Uterus (tissue), 2 donors: Measurements from ENCODE around the gene HEPN1.

ENCODE experiments used
- POLR2A ChIP-seq, 2 donors: fragments of 450-650 bp; IDR thresholded peaks; one replicate each; pipeline ENCODE4 v1.6.1; 2016; ENCODE audit warnings: antibody characterized with exemption in 2 of 2, mild to moderate bottlenecking in 1 of 2, moderate library complexity in 1 of 2
- TF ChIP-seq, protein P1 (sequence below), 4 experiments: fragments of 200-600 bp in 2 of 4; fragments of 450-650 bp in 2 of 4; sonication (generic) in 2 of 4; IDR thresholded peaks; one replicate each; pipeline ENCODE4 v1.5.1; 2016 to 2019; ENCODE audit warnings: antibody characterized with exemption in 4 of 4, mild to moderate bottlenecking in 2 of 4, moderate library complexity in 1 of 4

DNA sequence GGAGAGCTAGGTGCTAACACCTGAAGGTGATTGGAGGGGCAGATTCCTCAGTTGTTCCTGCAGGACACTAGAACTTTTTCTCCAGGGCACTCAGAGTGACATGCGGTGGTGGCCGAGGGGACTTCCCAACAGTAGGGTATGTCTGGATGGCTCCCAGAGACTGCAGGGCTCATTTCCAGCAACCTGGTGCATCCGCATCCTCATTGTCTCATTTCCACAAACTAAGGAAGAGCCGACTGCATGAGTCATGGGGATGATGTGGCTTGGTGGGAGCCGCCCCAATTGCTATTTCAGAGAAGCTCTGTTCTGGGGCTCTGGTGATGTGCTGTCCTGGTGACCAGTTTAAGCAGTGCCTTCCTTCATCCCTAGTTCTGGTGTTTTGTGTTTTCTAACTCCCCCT, 18.6 kb upstream of the HEPN1 start:
- TF ChIP-seq, protein P1, sequence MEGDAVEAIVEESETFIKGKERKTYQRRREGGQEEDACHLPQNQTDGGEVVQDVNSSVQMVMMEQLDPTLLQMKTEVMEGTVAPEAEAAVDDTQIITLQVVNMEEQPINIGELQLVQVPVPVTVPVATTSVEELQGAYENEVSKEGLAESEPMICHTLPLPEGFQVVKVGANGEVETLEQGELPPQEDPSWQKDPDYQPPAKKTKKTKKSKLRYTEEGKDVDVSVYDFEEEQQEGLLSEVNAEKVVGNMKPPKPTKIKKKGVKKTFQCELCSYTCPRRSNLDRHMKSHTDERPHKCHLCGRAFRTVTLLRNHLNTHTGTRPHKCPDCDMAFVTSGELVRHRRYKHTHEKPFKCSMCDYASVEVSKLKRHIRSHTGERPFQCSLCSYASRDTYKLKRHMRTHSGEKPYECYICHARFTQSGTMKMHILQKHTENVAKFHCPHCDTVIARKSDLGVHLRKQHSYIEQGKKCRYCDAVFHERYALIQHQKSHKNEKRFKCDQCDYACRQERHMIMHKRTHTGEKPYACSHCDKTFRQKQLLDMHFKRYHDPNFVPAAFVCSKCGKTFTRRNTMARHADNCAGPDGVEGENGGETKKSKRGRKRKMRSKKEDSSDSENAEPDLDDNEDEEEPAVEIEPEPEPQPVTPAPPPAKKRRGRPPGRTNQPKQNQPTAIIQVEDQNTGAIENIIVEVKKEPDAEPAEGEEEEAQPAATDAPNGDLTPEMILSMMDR (IDR thresholded peaks at IDR 0.05), result no peak
- TF ChIP-seq POLR2A (IDR thresholded peaks at IDR 0.05), result no peak
